HCT116 (cell line): Measurements from ENCODE around the gene SLC25A42. TPM values are rescaled to one million over a fixed set of nuclear protein-coding genes. Genes with fewer than 3 reads are reported as not detected.
A peak's percentile ranks its signal among the peaks of the same experiment; 100 is the strongest.

Experiments used
- ATAC-seq: fragments of 200-7000 bp; cut with Tn5 transposase; 2 replicates; pipeline ENCODE4 v1.9.1; 2020; ENCODE audit warnings: mild to moderate bottlenecking, moderate library complexity
- BruUV-seq: library from RNA; stranded (reverse); fragments of 400-500 nt; replicated peaks from 2 replicates; lab custom pipeline; 2021; lab: Mats Ljungman, UMichigan
- CTCF ChIA-PET: fragments of 300-600 bp; sonication (Branson Sonifier 250); formaldehyde crosslinking; loops from one replicate; lab custom pipeline; 2021; ENCODE audit warnings: antibody characterized with exemption; lab: Charles Lee
- POLR2A ChIA-PET: fragments of 300-600, 350-600 bp; sonication (Branson Sonifier 250); formaldehyde crosslinking; loops from one replicate; lab custom pipeline; 2021; ENCODE audit warnings: antibody characterized with exemption; lab: Charles Lee
- RAD21 ChIA-PET, 2 experiments: fragments of 300-600 bp; sonication (Branson Sonifier 250); formaldehyde crosslinking; loops; one replicate each; lab custom pipeline; 2023; ENCODE audit warnings: low total read pairs in 2 of 2; ENCODE audit not compliant: uncharacterized antibody in 2 of 2, unreplicated experiment in 2 of 2, low non-redundant PET in 1 of 2; lab: Charles Lee
- DNase-seq: peaks from one replicate; pipeline ENCODE4 v3.0.0-alpha.2; 2010; ENCODE audit warnings: low read depth, low spot score
- H2AFZ ChIP-seq: fragments of 200-600 bp; shearing (Covaris generic), sonication (generic); 2 replicates; pipeline ENCODE4 v1.6.1; 2017; ENCODE audit warnings: low read depth, mixed run types, mixed read lengths, antibody characterized with exemption, low read length; ENCODE audit not compliant: poor library complexity, severe bottlenecking
- H3K27ac ChIP-seq: 2 replicates; pipeline ENCODE4 v1.5.1; 2012; ENCODE audit warnings: low read depth, low read length
- H3K27me3 ChIP-seq: fragments of 200-600 bp; sonication (generic); 2 replicates; pipeline ENCODE4 v1.6.1; 2016; ENCODE audit warnings: mixed run types, low read length, mixed read lengths; ENCODE audit not compliant: insufficient read depth
- H3K36me3 ChIP-seq, 2 experiments: fragments of 200-500 bp in 1 of 2; fragments of 200-600 bp in 1 of 2; sonication (Bioruptor generic) in 1 of 2; sonication (generic) in 1 of 2; 2 replicates each; pipeline versions ENCODE4 v1.5.1 to v1.6.1; 2014 to 2016; ENCODE audit warnings: low read length in 2 of 2, inconsistent platforms in 1 of 2, mixed read lengths in 1 of 2, mixed run types in 1 of 2; ENCODE audit not compliant: insufficient read depth in 2 of 2, control insufficient read depth in 1 of 2
- H3K4me1 ChIP-seq, 2 experiments: fragments of 200-600 bp in 1 of 2; sonication (generic) in 1 of 2; 2 replicates each; pipeline versions ENCODE4 v1.5.1 to v1.6.1; 2012 to 2017; ENCODE audit warnings: low read length in 2 of 2, inconsistent platforms in 1 of 2, mild to moderate bottlenecking in 1 of 2, mixed read lengths in 1 of 2, mixed run types in 1 of 2, moderate library complexity in 1 of 2; ENCODE audit not compliant: insufficient read depth in 2 of 2, control insufficient read depth in 1 of 2
- H3K4me2 ChIP-seq: fragments of 200-600 bp; sonication (generic); 2 replicates; pipeline ENCODE4 v1.6.1; 2017; ENCODE audit warnings: mixed run types, low read length, mixed read lengths
- H3K4me3 ChIP-seq, 2 experiments: fragments of 200-600 bp in 1 of 2; sonication (generic) in 1 of 2; replicated peaks in 1 of 2; 2 replicates each; pipeline ENCODE4 v1.5.1; 2011 to 2016; ENCODE audit warnings: low read length in 2 of 2, control low read depth in 1 of 2, low read depth in 1 of 2, mild to moderate bottlenecking in 1 of 2, mixed read lengths in 1 of 2, mixed run types in 1 of 2
- H3K79me2 ChIP-seq: fragments of 200-600 bp; sonication (generic); 2 replicates; pipeline ENCODE4 v1.6.1; 2017; ENCODE audit warnings: mild to moderate bottlenecking, mixed run types, low read length, moderate library complexity, mixed read lengths; ENCODE audit not compliant: insufficient read depth
- H3K9ac ChIP-seq: fragments of 200-600 bp; sonication (generic); 2 replicates; pipeline ENCODE4 v1.6.1; 2016; ENCODE audit warnings: low read length, mixed read lengths
- H3K9me2 ChIP-seq: fragments of 200-600 bp; sonication (generic), shearing (Covaris generic); 2 replicates; pipeline ENCODE4 v1.6.1; 2017; ENCODE audit warnings: mixed run types, mild to moderate bottlenecking, moderate library complexity; ENCODE audit not compliant: insufficient read depth
- H3K9me3 ChIP-seq, 2 experiments: fragments of 200-500 bp in 1 of 2; fragments of 200-600 bp in 1 of 2; sonication (Bioruptor generic) in 1 of 2; sonication (generic) in 1 of 2; 2 replicates each; pipeline ENCODE4 v1.6.1; 2014 to 2017; ENCODE audit warnings: low read length in 2 of 2, mixed read lengths in 2 of 2, inconsistent platforms in 1 of 2, low read depth in 1 of 2, mild to moderate bottlenecking in 1 of 2, mixed run types in 1 of 2, moderate library complexity in 1 of 2; ENCODE audit not compliant: control insufficient read depth in 1 of 2, insufficient read depth in 1 of 2
- H4K20me1 ChIP-seq: fragments of 200-600 bp; sonication (generic), shearing (Covaris generic); 2 replicates; pipeline ENCODE4 v1.6.1; 2017; ENCODE audit warnings: mixed run types, mild to moderate bottlenecking, moderate library complexity; ENCODE audit not compliant: insufficient read depth
- ATF3 ChIP-seq: IDR thresholded peaks from 2 replicates; pipeline ENCODE4 v1.6.1; 2012
- CBX3 ChIP-seq: IDR thresholded peaks from 2 replicates; pipeline ENCODE4 v1.6.1; 2012; ENCODE audit warnings: low read depth
- CEBPB ChIP-seq: IDR thresholded peaks from 2 replicates; pipeline ENCODE4 v1.6.1; 2012; ENCODE audit warnings: low read depth
- EGR1 ChIP-seq: IDR thresholded peaks from 2 replicates; pipeline ENCODE4 v1.6.1; 2012; ENCODE audit warnings: low read depth
- EZH2phosphoT487 ChIP-seq: fragments of 200-600 bp; IDR thresholded peaks from 2 replicates; pipeline ENCODE4 v1.6.1; 2018; ENCODE audit warnings: antibody characterized with exemption, borderline replicate concordance
- JUND ChIP-seq: IDR thresholded peaks from 2 replicates; pipeline ENCODE4 v1.6.1; 2012
- POLR2A ChIP-seq: IDR thresholded peaks from 2 replicates; pipeline ENCODE4 v1.7.0; 2011; ENCODE audit warnings: borderline replicate concordance; ENCODE audit not compliant: insufficient read depth, insufficient read length; ENCODE audit errors: extremely low read depth
- POLR2AphosphoS5 ChIP-seq: IDR thresholded peaks from 2 replicates; pipeline ENCODE4 v1.6.1; 2011; ENCODE audit warnings: mild to moderate bottlenecking, low read depth, low read length, moderate library complexity
- RAD21 ChIP-seq: IDR thresholded peaks from 2 replicates; pipeline ENCODE4 v1.6.1; 2012; ENCODE audit warnings: low read depth, mild to moderate bottlenecking
- REST ChIP-seq: IDR thresholded peaks from 2 replicates; pipeline ENCODE4 v1.6.1; 2012; ENCODE audit warnings: low read depth
- SIN3A ChIP-seq: IDR thresholded peaks from 2 replicates; pipeline ENCODE4 v1.6.1; 2012; ENCODE audit warnings: low read depth
- TCF7L2 ChIP-seq: IDR thresholded peaks from 2 replicates; pipeline ENCODE4 v1.7.0; 2011; ENCODE audit warnings: borderline replicate concordance, inconsistent platforms; ENCODE audit not compliant: insufficient read depth, insufficient read length; ENCODE audit errors: extremely low read depth
- intact Hi-C: fragments of 100-400 bp; cut with micrococcal nuclease; formaldehyde crosslinking; loops from 2 replicates; pipeline ENCODE4 v1.10.0; 2022
- total RNA-seq: library from RNA; stranded (reverse); gene quantifications from one replicate; pipeline ENCODE4 v1.2.1, GENCODE V29; 2021; ENCODE audit not compliant: unreplicated experiment
- TF ChIP-seq, protein P1 (sequence below): IDR thresholded peaks from 2 replicates; pipeline ENCODE4 v1.6.1; 2011; ENCODE audit warnings: mild to moderate bottlenecking, low read length, moderate library complexity; ENCODE audit not compliant: insufficient replicate concordance; ENCODE audit errors: extremely low read depth

Gene SLC25A42
- total RNA-seq, 1 experiment from 2014 or later = 10.2 TPM

GRCh38 chr19:19137556-19138108, 73.8 kb downstream of the SLC25A42 start:
- peak overlapping the region; percentile 66 for H3K27ac ChIP-seq
- ATAC-seq = no peak
- BruUV-seq = TSS peak; percentile 60
- no peaks in the 10 kb centered on the region for H3K9me3 ChIP-seq
- H2AFZ ChIP-seq = no peak overlapping the region
- H3K4me2 ChIP-seq = peak overlapping the region; percentile 94
- H3K36me3 ChIP-seq = no peaks in the 10 kb centered on the region; a peak in 1 of 4 replicates
- H3K4me1 ChIP-seq = peaks cover 13 to 23% of the 10 kb centered on the region in 2 experiments
- H4K20me1 ChIP-seq = no peaks in the 10 kb centered on the region
- peak overlapping the region; percentile 67 to 78 for H3K4me3 ChIP-seq
- no peak for TF ChIP-seq RAD21
- TF ChIP-seq, protein P1, sequence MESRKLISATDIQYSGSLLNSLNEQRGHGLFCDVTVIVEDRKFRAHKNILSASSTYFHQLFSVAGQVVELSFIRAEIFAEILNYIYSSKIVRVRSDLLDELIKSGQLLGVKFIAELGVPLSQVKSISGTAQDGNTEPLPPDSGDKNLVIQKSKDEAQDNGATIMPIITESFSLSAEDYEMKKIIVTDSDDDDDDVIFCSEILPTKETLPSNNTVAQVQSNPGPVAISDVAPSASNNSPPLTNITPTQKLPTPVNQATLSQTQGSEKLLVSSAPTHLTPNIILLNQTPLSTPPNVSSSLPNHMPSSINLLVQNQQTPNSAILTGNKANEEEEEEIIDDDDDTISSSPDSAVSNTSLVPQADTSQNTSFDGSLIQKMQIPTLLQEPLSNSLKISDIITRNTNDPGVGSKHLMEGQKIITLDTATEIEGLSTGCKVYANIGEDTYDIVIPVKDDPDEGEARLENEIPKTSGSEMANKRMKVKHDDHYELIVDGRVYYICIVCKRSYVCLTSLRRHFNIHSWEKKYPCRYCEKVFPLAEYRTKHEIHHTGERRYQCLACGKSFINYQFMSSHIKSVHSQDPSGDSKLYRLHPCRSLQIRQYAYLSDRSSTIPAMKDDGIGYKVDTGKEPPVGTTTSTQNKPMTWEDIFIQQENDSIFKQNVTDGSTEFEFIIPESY = no peak
- no peak for TF ChIP-seq CBX3
- no peak for TF ChIP-seq JUND
- no peak for TF ChIP-seq POLR2AphosphoS5
- TF ChIP-seq EGR1 = no peak
- TF ChIP-seq SIN3A = no peak
- no peak for TF ChIP-seq REST
- TF ChIP-seq POLR2A = no peak
- no peak for TF ChIP-seq EZH2phosphoT487
- TF ChIP-seq CEBPB = no peak
- no peak for TF ChIP-seq ATF3
- TF ChIP-seq TCF7L2 = no peak
- H3K79me2 ChIP-seq = peaks cover 36% of the 10 kb centered on the region
- intact Hi-C loops = no loop called here
- CTCF ChIA-PET = no interaction called here
- RAD21 ChIA-PET = no interaction called here
- no peaks in the 10 kb centered on the region for H3K9me2 ChIP-seq
- POLR2A ChIA-PET = no interaction called here
- H3K27me3 ChIP-seq = no peaks in the 10 kb centered on the region
- peak overlapping the region; percentile 96 for H3K9ac ChIP-seq
- DNase-seq = no peak
